Spleen (tissue), 13 donors: ENCODE data around the gene TNS4. TPM values are rescaled to one million over a fixed set of nuclear protein-coding genes. Genes with fewer than 3 reads are reported as not detected.

ENCODE experiments used
- DNase-seq: peaks from one replicate; pipeline ENCODE4 v3.0.0-alpha.2; 2020
- H3K27ac ChIP-seq, 8 donors: fragments of 200-600 bp; sonication (generic) in 7 of 8; 1 replicate in 4 of 8; 2 replicates in 4 of 8; pipeline versions ENCODE4 v1.5.0 to v1.8.0; 2016 to 2021; ENCODE audit warnings: inconsistent platforms in 4 of 8, mild to moderate bottlenecking in 4 of 8, moderate library complexity in 1 of 8
- H3K27me3 ChIP-seq, 7 donors: fragments of 200-600 bp; sonication (generic) in 6 of 7; replicated peaks in 1 of 7; 1 replicate in 4 of 7; 2 replicates in 3 of 7; pipeline versions ENCODE4 v1.5.0 to v1.8.0; 2016 to 2021; ENCODE audit warnings: inconsistent platforms in 3 of 7, mild to moderate bottlenecking in 1 of 7
- H3K36me3 ChIP-seq, 6 donors: fragments of 200-600 bp; sonication (generic) in 5 of 6; 1 replicate in 4 of 6; 2 replicates in 2 of 6; pipeline versions ENCODE4 v1.5.0 to v1.8.0; 2016 to 2021; ENCODE audit warnings: inconsistent platforms in 2 of 6
- H3K4me1 ChIP-seq, 6 donors: fragments of 200-600 bp; sonication (generic) in 5 of 6; 1 replicate in 3 of 6; 2 replicates in 3 of 6; pipeline versions ENCODE4 v1.5.0 to v1.8.0; 2016 to 2021; ENCODE audit warnings: inconsistent platforms in 3 of 6
- H3K4me3 ChIP-seq, 8 donors: fragments of 200-600 bp; sonication (generic) in 7 of 8; 1 replicate in 4 of 8; 2 replicates in 4 of 8; pipeline versions ENCODE4 v1.5.0 to v1.8.0; 2016 to 2021; ENCODE audit warnings: inconsistent platforms in 4 of 8, mild to moderate bottlenecking in 4 of 8, moderate library complexity in 2 of 8
- H3K9me3 ChIP-seq, 8 donors: fragments of 200-600 bp; sonication (generic) in 7 of 8; 1 replicate in 4 of 8; 2 replicates in 4 of 8; pipeline versions ENCODE4 v1.5.0 to v1.8.0; 2016 to 2021; ENCODE audit warnings: inconsistent platforms in 4 of 8
- POLR2A ChIP-seq, 3 donors: fragments of 450-650 bp; IDR thresholded peaks; one replicate each; pipeline ENCODE4 v1.5.1; 2017; ENCODE audit warnings: antibody characterized with exemption in 3 of 3, mild to moderate bottlenecking in 1 of 3
- POLR2AphosphoS5 ChIP-seq, 3 donors: sonication (generic); formaldehyde crosslinking; IDR thresholded peaks; one replicate each; pipeline ENCODE4 v1.5.1; 2017; ENCODE audit warnings: antibody characterized with exemption in 3 of 3
- WGBS, 5 donors: extraction: QIAGEN DNeasy Blood & Tissue Kit in 3 of 5; methylation state at CpG; one replicate each; pipeline versions ENCODE4 v1.1.5 to v1.1.7; 2013 to 2018; 5-methylcytosine and 5-hydroxymethylcytosine counted together
- intact Hi-C: fragments of 100-400 bp; cut with DNase I; formaldehyde crosslinking; loops from one replicate; pipeline ENCODE4 v1.15.0; 2023; ENCODE audit warnings: low total_unique reads
- long read RNA-seq, 2 donors: transcript quantifications; one replicate each; lab custom pipeline, GENCODE V29; 2026
- polyA plus RNA-seq, 3 donors: library from polyadenylated mRNA; stranded (reverse); fragments of 200-250 nt; gene quantifications; one replicate each; pipeline ENCODE4 v1.2.1, GENCODE V29; 2013
- total RNA-seq, 7 donors: library from RNA; depleted of rRNA in 3 of 7; stranded (reverse); fragments of >200 nt in 3 of 7; fragmentation: NEBNext Ultra II Directional in 4 of 7; extraction: Animal tissue kit (Norgen Biotek cat#: 25700) in 4 of 7; gene quantifications; one replicate each; pipeline versions ENCODE4 v1.1.0 to v1.2.1, GENCODE V29; 2016 to 2021
- TF ChIP-seq, protein P1 (sequence below), 11 experiments: fragments of 200-600 bp in 7 of 11; fragments of 450-650 bp in 4 of 11; sonication (generic) in 4 of 11; IDR thresholded peaks in 8 of 11; conservative IDR thresholded peaks in 3 of 11; 1 replicate in 7 of 11; 2 replicates in 4 of 11; pipeline versions ENCODE4 v1.4.0 to v1.8.0; 2016 to 2021; ENCODE audit warnings: antibody characterized with exemption in 11 of 11, inconsistent platforms in 4 of 11, mild to moderate bottlenecking in 1 of 11
- donor health status: healthy with polysubstance abuse.
- donor health status: DM: no; HTN: no; CAD: no; lungs with moderate emphysema.
- donor health status: DM: no; HTN: no; CAD: no.
- donor health status: Bipolar disorder and iron deficiency.
- donor health status: healthy.
- donor health status: DM: no; HTN: no; CAD: no.
- donor health status: DM: yes; HTN: yes; CAD: no.

The TNS4 gene, protein sequence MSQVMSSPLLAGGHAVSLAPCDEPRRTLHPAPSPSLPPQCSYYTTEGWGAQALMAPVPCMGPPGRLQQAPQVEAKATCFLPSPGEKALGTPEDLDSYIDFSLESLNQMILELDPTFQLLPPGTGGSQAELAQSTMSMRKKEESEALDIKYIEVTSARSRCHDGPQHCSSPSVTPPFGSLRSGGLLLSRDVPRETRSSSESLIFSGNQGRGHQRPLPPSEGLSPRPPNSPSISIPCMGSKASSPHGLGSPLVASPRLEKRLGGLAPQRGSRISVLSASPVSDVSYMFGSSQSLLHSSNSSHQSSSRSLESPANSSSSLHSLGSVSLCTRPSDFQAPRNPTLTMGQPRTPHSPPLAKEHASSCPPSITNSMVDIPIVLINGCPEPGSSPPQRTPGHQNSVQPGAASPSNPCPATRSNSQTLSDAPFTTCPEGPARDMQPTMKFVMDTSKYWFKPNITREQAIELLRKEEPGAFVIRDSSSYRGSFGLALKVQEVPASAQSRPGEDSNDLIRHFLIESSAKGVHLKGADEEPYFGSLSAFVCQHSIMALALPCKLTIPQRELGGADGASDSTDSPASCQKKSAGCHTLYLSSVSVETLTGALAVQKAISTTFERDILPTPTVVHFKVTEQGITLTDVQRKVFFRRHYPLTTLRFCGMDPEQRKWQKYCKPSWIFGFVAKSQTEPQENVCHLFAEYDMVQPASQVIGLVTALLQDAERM
- total RNA-seq = 1 to 10 TPM in 1 of 7 donors, under 1 TPM in 5, not detected in 1; 0.14 to 1.3 (median 0.41) TPM
- under 1 TPM; 0.15 to 0.45 (median 0.21) TPM for polyA plus RNA-seq
- long read RNA-seq, donor 1 = 0 reads
- long read RNA-seq, donor 2 = 0 reads

DNA sequence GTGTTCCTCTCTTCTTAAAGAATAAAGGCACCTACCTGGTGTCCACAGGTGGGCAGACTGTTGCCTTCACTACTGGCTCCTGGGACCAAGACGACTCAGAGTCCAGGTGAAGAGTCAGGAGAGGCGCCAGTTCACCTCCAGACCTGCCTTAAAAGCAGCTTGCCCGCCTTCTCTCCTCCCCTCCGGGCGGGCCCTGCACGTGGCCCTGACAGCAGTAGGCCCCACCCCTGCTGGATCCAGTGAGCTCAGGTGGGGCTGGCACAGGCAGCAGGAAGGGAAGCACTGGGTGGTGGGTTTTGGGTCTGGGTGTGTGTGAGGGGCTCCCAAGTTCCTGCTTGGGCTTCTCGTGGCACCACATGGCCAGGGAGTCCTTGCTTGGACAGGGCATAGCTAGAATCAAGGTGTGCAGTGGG lies at the start of gene TNS4:
TNS4 (minus strand) TSS at position 125 of the 413 bp plus-strand sequence. CDS start 5,198 bp downstream, outside the sequence.
- intact Hi-C loops = no loop called here
- H3K4me1 ChIP-seq = peaks cover 0 to 17% (median 11%) of the 10 kb centered on the region in 6 donors
- H3K9me3 ChIP-seq = no peaks in the 10 kb centered on the region
- no peak for TF ChIP-seq POLR2AphosphoS5 (IDR thresholded peaks at IDR 0.05)
- no peak for TF ChIP-seq POLR2A (IDR thresholded peaks at IDR 0.05)
- TF ChIP-seq, protein P1, sequence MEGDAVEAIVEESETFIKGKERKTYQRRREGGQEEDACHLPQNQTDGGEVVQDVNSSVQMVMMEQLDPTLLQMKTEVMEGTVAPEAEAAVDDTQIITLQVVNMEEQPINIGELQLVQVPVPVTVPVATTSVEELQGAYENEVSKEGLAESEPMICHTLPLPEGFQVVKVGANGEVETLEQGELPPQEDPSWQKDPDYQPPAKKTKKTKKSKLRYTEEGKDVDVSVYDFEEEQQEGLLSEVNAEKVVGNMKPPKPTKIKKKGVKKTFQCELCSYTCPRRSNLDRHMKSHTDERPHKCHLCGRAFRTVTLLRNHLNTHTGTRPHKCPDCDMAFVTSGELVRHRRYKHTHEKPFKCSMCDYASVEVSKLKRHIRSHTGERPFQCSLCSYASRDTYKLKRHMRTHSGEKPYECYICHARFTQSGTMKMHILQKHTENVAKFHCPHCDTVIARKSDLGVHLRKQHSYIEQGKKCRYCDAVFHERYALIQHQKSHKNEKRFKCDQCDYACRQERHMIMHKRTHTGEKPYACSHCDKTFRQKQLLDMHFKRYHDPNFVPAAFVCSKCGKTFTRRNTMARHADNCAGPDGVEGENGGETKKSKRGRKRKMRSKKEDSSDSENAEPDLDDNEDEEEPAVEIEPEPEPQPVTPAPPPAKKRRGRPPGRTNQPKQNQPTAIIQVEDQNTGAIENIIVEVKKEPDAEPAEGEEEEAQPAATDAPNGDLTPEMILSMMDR (IDR thresholded peaks at IDR 0.05 in 8 of 11, conservative IDR thresholded peaks at IDR 0.05 in 3 of 11) = no peak
- H3K27ac ChIP-seq = no peak within 1 kb of the TSS
- 79 to 95% (median 85%) methylated on average over 6 to 7 of the region's 7 CpGs for WGBS, 5 donors
- H3K27me3 ChIP-seq = peaks cover 0 to 20% (median 5%) of the 10 kb centered on the region in 7 donors
- H3K4me3 ChIP-seq = no peak within 1 kb of the TSS
- no peaks in the 10 kb centered on the region for H3K36me3 ChIP-seq
- DNase-seq = peak; percentile 46

- Histone ChIP-seq H3K36me3 (peaks cover 0 to 15% (median 0%) of the 10 kb centered on the region in 6 donors), H3K27ac (peak overlapping the region in 7 of 8 donors; percentile 38 to 95 (median 88)), H3K9me3 (no peaks in the 10 kb centered on the region), H3K27me3 (no peaks in the 10 kb centered on the region), H3K4me1 (peaks cover 54 to 93% (median 83%) of the 10 kb centered on the region in 6 donors), H3K4me3 (no peak overlapping the region)
- intact Hi-C loops = no loop called here
- TF ChIP-seq POLR2A (IDR thresholded peaks at IDR 0.05) (no peak), POLR2AphosphoS5 (IDR thresholded peaks at IDR 0.05) (peak in 2 of 3 donors; percentile 35 to 70)
- WGBS, 5 donors = 80 to 88% (median 85%) methylated on average over 8 of the region's 8 CpGs
- DNase-seq = peak; percentile 49
These were observed 49.2 kb upstream of the TNS4 start for GRCh38 chr17:40550608-40551007.

- WGBS, 5 donors = 57 to 74% (median 65%) methylated on average over 9 of the region's 9 CpGs
These were observed 47.7 kb upstream of the TNS4 start for GRCh38 chr17:40548982-40549685.

More at GRCh38 chr17:40548982-40549685, 47.7 kb upstream of the TNS4 start:
- Histone ChIP-seq H3K9me3 (no peaks in the 10 kb centered on the region), H3K36me3 (peaks cover 0 to under 1% (median 0%) of the 10 kb centered on the region in 6 donors), H3K27ac (peak overlapping the region in 7 of 8 donors; percentile 36 to 95 (median 56)), H3K4me3 (no peak overlapping the region), H3K4me1 (peaks cover 39 to 85% (median 70%) of the 10 kb centered on the region in 6 donors), H3K27me3 (no peaks in the 10 kb centered on the region)
- DNase-seq = peak; percentile 73
- intact Hi-C loops = no loop called here
- TF ChIP-seq POLR2AphosphoS5 (IDR thresholded peaks at IDR 0.05) = peak in 1 of 3 donors; percentile 59
- TF ChIP-seq, protein P1 (IDR thresholded peaks at IDR 0.05 in 8 of 11, conservative IDR thresholded peaks at IDR 0.05 in 3 of 11) = no peak
